H1 (cell line): Measurements from ENCODE around the gene MBOAT1. TPM values are rescaled to one million over a fixed set of nuclear protein-coding genes. Genes with fewer than 3 reads are reported as not detected.

ENCODE experiments used
- BCL11A ChIP-seq, 2 experiments: IDR thresholded peaks; one replicate each; pipeline ENCODE4 v1.6.1; 2011; ENCODE audit warnings: low read depth in 2 of 2, low read length in 2 of 2, mild to moderate bottlenecking in 2 of 2
- CTBP2 ChIP-seq: IDR thresholded peaks from 2 replicates; pipeline ENCODE4 v1.7.0; 2011; ENCODE audit warnings: borderline replicate concordance, mild to moderate bottlenecking, moderate library complexity, mixed read lengths, low read length; ENCODE audit not compliant: insufficient read depth, insufficient read length
- EZH2 ChIP-seq: fragments of 200-600 bp; sonication (generic); IDR thresholded peaks from 2 replicates; pipeline ENCODE4 v1.7.1; 2012; ENCODE audit warnings: low read depth, mild to moderate bottlenecking, moderate library complexity, low read length, inconsistent platforms; ENCODE audit not compliant: severe bottlenecking
- JUN ChIP-seq: IDR thresholded peaks from 2 replicates; pipeline ENCODE4 v1.6.1; 2011; ENCODE audit warnings: low read depth, mild to moderate bottlenecking, improper control_type of control experiment, low read length
- KDM1A ChIP-seq: fragments of 200-600, 300-600 bp; sonication (generic); IDR thresholded peaks from 2 replicates; pipeline ENCODE4 v1.7.1; 2016; ENCODE audit warnings: mild to moderate bottlenecking, low read length, borderline replicate concordance
- NANOG ChIP-seq: IDR thresholded peaks from 2 replicates; pipeline ENCODE4 v1.6.1; 2011; ENCODE audit warnings: low read length, low read depth, mild to moderate bottlenecking, inconsistent platforms; ENCODE audit not compliant: insufficient read depth, poor library complexity, severe bottlenecking
- NRF1 ChIP-seq: IDR thresholded peaks from 2 replicates; pipeline ENCODE4 v1.6.1; 2011; ENCODE audit warnings: mild to moderate bottlenecking, low read depth, low read length, improper control_type of control experiment
- SAP30 ChIP-seq: fragments of 300-600 bp; sonication (generic); IDR thresholded peaks from 2 replicates; pipeline ENCODE4 v1.7.1; 2012; ENCODE audit warnings: low read length, moderate library complexity, mild to moderate bottlenecking, inconsistent platforms; ENCODE audit not compliant: insufficient read depth, insufficient replicate concordance
- SIX5 ChIP-seq: IDR thresholded peaks from 2 replicates; pipeline ENCODE4 v1.6.1; 2011; ENCODE audit warnings: mild to moderate bottlenecking, low read depth, low read length
- SP4 ChIP-seq: IDR thresholded peaks from 2 replicates; pipeline ENCODE4 v1.6.1; 2012; ENCODE audit warnings: low read length, inconsistent platforms
- polyA plus RNA-seq, 7 experiments: library from polyadenylated mRNA; depleted of rRNA in 3 of 7; stranded (reverse) in 5 of 7; unstranded in 2 of 7; fragments of >200 nt in 5 of 7; fragments of 200-250 nt in 2 of 7; gene quantifications; 1 replicate in 5 of 7; 2 replicates in 1 of 7; 4 replicates in 1 of 7; pipeline versions ENCODE4 v1.2.1 to v1.2.3, GENCODE V29; 2011 to 2013; ENCODE audit warnings: missing spikeins in 2 of 7, mixed read lengths in 2 of 7
- total RNA-seq: library from RNA; stranded (reverse); fragmentation: NEBNext Ultra II Directional; extraction: Animal tissue kit (Norgen Biotek cat#: 25700); gene quantifications from 2 replicates; pipeline ENCODE4 v1.2.1, GENCODE V29; 2021
- TF ChIP-seq, protein P1 (sequence below): fragments of 300-600 bp; sonication (generic); IDR thresholded peaks from 2 replicates; pipeline ENCODE4 v1.7.1; 2012; ENCODE audit warnings: low read length, moderate library complexity, mild to moderate bottlenecking, inconsistent platforms; ENCODE audit not compliant: insufficient replicate concordance

MBOAT1 gene
- total and polyA plus RNA-seq, 2 of the 8 experiments (the other 6 are each of a cell fraction or from before 2014, with no cell fraction given), result 4.9 to 19.5 TPM

DNA sequence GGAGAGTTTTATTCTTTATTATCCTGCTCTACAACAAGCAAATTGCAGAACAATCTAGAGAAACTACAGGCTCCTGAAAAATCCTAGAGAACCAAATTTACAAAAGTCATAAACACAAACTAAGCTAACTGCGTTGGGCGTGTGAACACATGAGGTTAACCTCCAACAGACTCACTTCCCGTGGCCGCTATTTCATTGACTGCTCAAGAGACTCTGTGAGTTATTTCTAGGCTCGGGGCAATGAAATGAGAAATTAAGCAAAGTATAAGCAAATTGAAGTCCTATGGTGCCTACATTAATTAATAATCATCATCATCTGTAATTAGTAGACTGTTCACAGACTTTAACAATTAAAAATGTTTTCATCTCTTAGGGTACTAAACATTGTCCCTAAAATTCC, 100.0 kb downstream of the MBOAT1 start (continued):
- TF ChIP-seq, protein P1, sequence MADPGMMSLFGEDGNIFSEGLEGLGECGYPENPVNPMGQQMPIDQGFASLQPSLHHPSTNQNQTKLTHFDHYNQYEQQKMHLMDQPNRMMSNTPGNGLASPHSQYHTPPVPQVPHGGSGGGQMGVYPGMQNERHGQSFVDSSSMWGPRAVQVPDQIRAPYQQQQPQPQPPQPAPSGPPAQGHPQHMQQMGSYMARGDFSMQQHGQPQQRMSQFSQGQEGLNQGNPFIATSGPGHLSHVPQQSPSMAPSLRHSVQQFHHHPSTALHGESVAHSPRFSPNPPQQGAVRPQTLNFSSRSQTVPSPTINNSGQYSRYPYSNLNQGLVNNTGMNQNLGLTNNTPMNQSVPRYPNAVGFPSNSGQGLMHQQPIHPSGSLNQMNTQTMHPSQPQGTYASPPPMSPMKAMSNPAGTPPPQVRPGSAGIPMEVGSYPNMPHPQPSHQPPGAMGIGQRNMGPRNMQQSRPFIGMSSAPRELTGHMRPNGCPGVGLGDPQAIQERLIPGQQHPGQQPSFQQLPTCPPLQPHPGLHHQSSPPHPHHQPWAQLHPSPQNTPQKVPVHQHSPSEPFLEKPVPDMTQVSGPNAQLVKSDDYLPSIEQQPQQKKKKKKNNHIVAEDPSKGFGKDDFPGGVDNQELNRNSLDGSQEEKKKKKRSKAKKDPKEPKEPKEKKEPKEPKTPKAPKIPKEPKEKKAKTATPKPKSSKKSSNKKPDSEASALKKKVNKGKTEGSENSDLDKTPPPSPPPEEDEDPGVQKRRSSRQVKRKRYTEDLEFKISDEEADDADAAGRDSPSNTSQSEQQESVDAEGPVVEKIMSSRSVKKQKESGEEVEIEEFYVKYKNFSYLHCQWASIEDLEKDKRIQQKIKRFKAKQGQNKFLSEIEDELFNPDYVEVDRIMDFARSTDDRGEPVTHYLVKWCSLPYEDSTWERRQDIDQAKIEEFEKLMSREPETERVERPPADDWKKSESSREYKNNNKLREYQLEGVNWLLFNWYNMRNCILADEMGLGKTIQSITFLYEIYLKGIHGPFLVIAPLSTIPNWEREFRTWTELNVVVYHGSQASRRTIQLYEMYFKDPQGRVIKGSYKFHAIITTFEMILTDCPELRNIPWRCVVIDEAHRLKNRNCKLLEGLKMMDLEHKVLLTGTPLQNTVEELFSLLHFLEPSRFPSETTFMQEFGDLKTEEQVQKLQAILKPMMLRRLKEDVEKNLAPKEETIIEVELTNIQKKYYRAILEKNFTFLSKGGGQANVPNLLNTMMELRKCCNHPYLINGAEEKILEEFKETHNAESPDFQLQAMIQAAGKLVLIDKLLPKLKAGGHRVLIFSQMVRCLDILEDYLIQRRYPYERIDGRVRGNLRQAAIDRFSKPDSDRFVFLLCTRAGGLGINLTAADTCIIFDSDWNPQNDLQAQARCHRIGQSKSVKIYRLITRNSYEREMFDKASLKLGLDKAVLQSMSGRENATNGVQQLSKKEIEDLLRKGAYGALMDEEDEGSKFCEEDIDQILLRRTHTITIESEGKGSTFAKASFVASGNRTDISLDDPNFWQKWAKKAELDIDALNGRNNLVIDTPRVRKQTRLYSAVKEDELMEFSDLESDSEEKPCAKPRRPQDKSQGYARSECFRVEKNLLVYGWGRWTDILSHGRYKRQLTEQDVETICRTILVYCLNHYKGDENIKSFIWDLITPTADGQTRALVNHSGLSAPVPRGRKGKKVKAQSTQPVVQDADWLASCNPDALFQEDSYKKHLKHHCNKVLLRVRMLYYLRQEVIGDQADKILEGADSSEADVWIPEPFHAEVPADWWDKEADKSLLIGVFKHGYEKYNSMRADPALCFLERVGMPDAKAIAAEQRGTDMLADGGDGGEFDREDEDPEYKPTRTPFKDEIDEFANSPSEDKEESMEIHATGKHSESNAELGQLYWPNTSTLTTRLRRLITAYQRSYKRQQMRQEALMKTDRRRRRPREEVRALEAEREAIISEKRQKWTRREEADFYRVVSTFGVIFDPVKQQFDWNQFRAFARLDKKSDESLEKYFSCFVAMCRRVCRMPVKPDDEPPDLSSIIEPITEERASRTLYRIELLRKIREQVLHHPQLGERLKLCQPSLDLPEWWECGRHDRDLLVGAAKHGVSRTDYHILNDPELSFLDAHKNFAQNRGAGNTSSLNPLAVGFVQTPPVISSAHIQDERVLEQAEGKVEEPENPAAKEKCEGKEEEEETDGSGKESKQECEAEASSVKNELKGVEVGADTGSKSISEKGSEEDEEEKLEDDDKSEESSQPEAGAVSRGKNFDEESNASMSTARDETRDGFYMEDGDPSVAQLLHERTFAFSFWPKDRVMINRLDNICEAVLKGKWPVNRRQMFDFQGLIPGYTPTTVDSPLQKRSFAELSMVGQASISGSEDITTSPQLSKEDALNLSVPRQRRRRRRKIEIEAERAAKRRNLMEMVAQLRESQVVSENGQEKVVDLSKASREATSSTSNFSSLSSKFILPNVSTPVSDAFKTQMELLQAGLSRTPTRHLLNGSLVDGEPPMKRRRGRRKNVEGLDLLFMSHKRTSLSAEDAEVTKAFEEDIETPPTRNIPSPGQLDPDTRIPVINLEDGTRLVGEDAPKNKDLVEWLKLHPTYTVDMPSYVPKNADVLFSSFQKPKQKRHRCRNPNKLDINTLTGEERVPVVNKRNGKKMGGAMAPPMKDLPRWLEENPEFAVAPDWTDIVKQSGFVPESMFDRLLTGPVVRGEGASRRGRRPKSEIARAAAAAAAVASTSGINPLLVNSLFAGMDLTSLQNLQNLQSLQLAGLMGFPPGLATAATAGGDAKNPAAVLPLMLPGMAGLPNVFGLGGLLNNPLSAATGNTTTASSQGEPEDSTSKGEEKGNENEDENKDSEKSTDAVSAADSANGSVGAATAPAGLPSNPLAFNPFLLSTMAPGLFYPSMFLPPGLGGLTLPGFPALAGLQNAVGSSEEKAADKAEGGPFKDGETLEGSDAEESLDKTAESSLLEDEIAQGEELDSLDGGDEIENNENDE, result no peak
- no peak for TF ChIP-seq BCL11A (IDR thresholded peaks at IDR 0.05; ENCODE audit: low read depth in 2 of 2, low read length in 2 of 2)
- no peak for TF ChIP-seq JUN
- TF ChIP-seq CTBP2, result no peak
- TF ChIP-seq EZH2, result no peak
- no peak for TF ChIP-seq NRF1
- no peak for TF ChIP-seq NANOG
- TF ChIP-seq SAP30, result no peak
- no peak for TF ChIP-seq SP4
- TF ChIP-seq KDM1A, result no peak
- TF ChIP-seq SIX5, result no peak
